Measurements from ENCODE around the gene CEP57.

Gene CEP57

GRCh38 chr11:95790123-95790932 is at the start of gene CEP57:
Gene CEP57, plus strand, starts transcription at chr11:95790498. Its CDS starts 201 bp downstream, at chr11:95790699.
- H3K4me3 ChIP-seq (ENCODE audit: low read depth, low read length) = peak within 1 kb of the TSS; percentile 93
- no peak for TF ChIP-seq CTCF (IDR thresholded peaks at IDR 0.05; ENCODE audit: low read depth, low read length)

GRCh38 chr11:95750101-95750500 is 40.2 kb upstream of the CEP57 start:
- H3K4me3 ChIP-seq (ENCODE audit: low read depth, low read length) = no peak overlapping the region
- no peak for TF ChIP-seq CTCF (IDR thresholded peaks at IDR 0.05; ENCODE audit: low read depth, low read length)

- TF ChIP-seq CTCF (IDR thresholded peaks at IDR 0.05; ENCODE audit: low read depth, low read length) = no peak
- H3K4me3 ChIP-seq (ENCODE audit: low read depth, low read length) = no peak overlapping the region
Measured at GRCh38 chr11:95751515-95751914, 38.8 kb upstream of the CEP57 start.

GRCh38 chr11:95760941-95761340 is 29.4 kb upstream of the CEP57 start:
- TF ChIP-seq CTCF (IDR thresholded peaks at IDR 0.05; ENCODE audit: low read depth, low read length) = no peak
- H3K4me3 ChIP-seq (ENCODE audit: low read depth, low read length) = no peak overlapping the region

GRCh38 chr11:95762534-95762933 is 27.8 kb upstream of the CEP57 start:
- no peak for TF ChIP-seq CTCF (IDR thresholded peaks at IDR 0.05; ENCODE audit: low read depth, low read length)
- H3K4me3 ChIP-seq (ENCODE audit: low read depth, low read length) = no peak overlapping the region

- H3K4me3 ChIP-seq (ENCODE audit: low read depth, low read length) = no peak overlapping the region
- TF ChIP-seq CTCF (IDR thresholded peaks at IDR 0.05; ENCODE audit: low read depth, low read length) = peak; percentile 28; the same call in 1 of the 2 replicates
Measured at GRCh38 chr11:95764267-95764898, 25.9 kb upstream of the CEP57 start.

GRCh38 chr11:95766701-95767100 is 23.6 kb upstream of the CEP57 start:
- no peak overlapping the region for H3K4me3 ChIP-seq (ENCODE audit: low read depth, low read length)
- TF ChIP-seq CTCF (IDR thresholded peaks at IDR 0.05; ENCODE audit: low read depth, low read length) = no peak

Data from WI38 (cell line).